Aorta (tissue), 5 donors: ENCODE results near the gene CALCOCO1. TPM values are rescaled to one million over a fixed set of nuclear protein-coding genes. Genes with fewer than 3 reads are reported as not detected.

Experiments used
- ATAC-seq: fragments of 200-7000 bp; cut with Tn5 transposase; one replicate; pipeline ENCODE4 v1.9.1; 2022; ENCODE audit warnings: moderate library complexity; ENCODE audit not compliant: low FRiP score
- DNase-seq, 2 donors: peaks; one replicate each; pipeline ENCODE4 v3.0.0-alpha.2; 2020
- H3K27ac ChIP-seq, 2 donors: one replicate each; pipeline ENCODE4 v1.5.1; 2013; ENCODE audit warnings: low read length in 2 of 2, mild to moderate bottlenecking in 2 of 2, moderate library complexity in 2 of 2, control low read depth in 1 of 2, inconsistent platforms in 1 of 2, low read depth in 1 of 2
- H3K27me3 ChIP-seq, 2 donors: one replicate each; pipeline ENCODE4 v1.6.1; 2013; ENCODE audit warnings: control low read depth in 1 of 2, low read length in 1 of 2, mild to moderate bottlenecking in 1 of 2, moderate library complexity in 1 of 2; ENCODE audit not compliant: insufficient read depth in 2 of 2, control insufficient read depth in 1 of 2
- H3K36me3 ChIP-seq, 2 donors: one replicate each; pipeline ENCODE4 v1.6.1; 2013; ENCODE audit warnings: control low read depth in 1 of 2, low read length in 1 of 2, mild to moderate bottlenecking in 1 of 2; ENCODE audit not compliant: insufficient read depth in 2 of 2, control insufficient read depth in 1 of 2
- H3K4me1 ChIP-seq, 2 donors: one replicate each; pipeline ENCODE4 v1.6.1; 2013; ENCODE audit warnings: low read length in 2 of 2, control low read depth in 1 of 2, mild to moderate bottlenecking in 1 of 2, moderate library complexity in 1 of 2; ENCODE audit not compliant: insufficient read depth in 2 of 2, control insufficient read depth in 1 of 2
- H3K4me3 ChIP-seq, 2 donors: one replicate each; pipeline ENCODE4 v1.5.1; 2013; ENCODE audit warnings: low read length in 2 of 2, control low read depth in 1 of 2, mild to moderate bottlenecking in 1 of 2
- H3K9me3 ChIP-seq: one replicate; pipeline ENCODE4 v1.6.1; 2013; ENCODE audit warnings: mild to moderate bottlenecking, low read length; ENCODE audit not compliant: control insufficient read depth
- WGBS, 2 donors: extraction: QIAGEN DNeasy Blood & Tissue Kit; methylation state at CpG; one replicate each; pipeline ENCODE4 v1.1.7; 2013; 5-methylcytosine and 5-hydroxymethylcytosine counted together
- intact Hi-C, 2 donors: fragments of 100-400 bp; cut with DNase I; formaldehyde crosslinking; loops; one replicate each; pipeline versions ENCODE4 v1.14.2 to v1.15.0; 2022
- polyA plus RNA-seq, 2 donors: library from polyadenylated mRNA; stranded (reverse); fragments of 200-250 nt; gene quantifications; one replicate each; pipeline ENCODE4 v1.2.3, GENCODE V29; 2013
- total RNA-seq, 2 donors: library from RNA; stranded (reverse); fragmentation: NEBNext Ultra II Directional; extraction: Animal tissue kit (Norgen Biotek cat#: 25700); gene quantifications; one replicate each; pipeline ENCODE4 v1.2.1, GENCODE V29; 2021
- donor health status: healthy with polysubstance abuse.
- donor health status: Bipolar disorder and iron deficiency.
- donor health status: DM: no; HTN: no; CAD: no.
- donor health status: DM: no; HTN: no; CAD: no.
- donor health status: DM: yes; HTN: yes; CAD: no.

The CALCOCO1 gene
- total and polyA plus RNA-seq, 4 donors: 88.5 to 299 (median 250) TPM

DNA sequence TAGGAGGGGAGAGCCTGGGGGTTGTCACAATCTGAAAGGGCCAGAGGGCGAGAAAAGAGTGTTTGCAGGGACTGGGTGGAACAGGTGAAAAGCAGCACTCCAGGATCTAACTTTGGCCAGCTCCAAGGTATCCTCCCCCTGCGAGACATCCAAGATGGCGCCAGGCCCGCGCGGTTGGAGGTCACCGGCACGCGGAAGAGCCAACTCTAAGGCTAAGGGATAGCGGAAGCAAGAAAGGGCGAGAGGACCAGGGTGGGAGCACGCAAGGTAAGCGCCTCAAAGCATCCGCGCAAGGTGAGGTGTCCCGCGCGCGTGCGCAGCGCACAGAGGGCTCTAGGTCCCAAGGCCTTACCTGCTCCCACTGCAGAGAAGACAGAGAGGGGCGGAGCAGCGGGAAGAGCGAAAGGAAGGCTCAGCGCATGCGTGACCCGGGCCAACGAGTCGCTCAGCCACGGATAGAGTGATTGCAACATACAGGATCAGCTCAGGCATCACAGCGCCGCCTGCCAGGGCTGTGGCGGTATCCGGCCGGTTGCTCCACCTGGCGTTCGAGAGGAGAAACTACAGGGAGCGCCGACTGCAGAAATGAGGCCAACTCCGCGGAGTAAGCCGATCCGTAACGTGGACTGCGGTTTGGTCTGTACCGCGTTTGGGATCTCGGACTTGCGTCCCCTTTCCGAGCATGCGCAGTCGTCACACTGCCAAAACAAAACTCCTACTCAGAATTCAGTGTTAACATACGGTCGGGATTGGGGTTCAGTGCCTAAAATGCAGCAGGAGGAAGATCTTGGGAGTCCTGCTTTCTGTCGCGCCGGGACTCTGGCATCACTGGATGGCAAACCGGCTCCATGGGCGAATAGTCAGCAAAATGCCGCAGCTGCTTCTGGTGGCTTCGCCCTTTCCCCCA, 51.3 kb downstream of the CALCOCO1 start, which contains the start of gene ATP5MC2:
ATP5MC2 (minus strand) TSS at position 383 of the 907 bp plus-strand sequence. CDS start 3,469 bp downstream, outside the sequence.
- Histone ChIP-seq H3K4me3 (peak within 1 kb of the TSS; percentile 43 to 58), H3K4me1 (peaks cover 0 to 2% of the 10 kb centered on the region in 2 donors), H3K36me3 (peaks cover 0 to 3% of the 10 kb centered on the region in 2 donors), H3K27ac (peak within 1 kb of the TSS; percentile 80 to 99), H3K27me3 (no peaks in the 10 kb centered on the region), H3K9me3 (no peaks in the 10 kb centered on the region)
- WGBS, 2 donors: 1% methylated on average over 60 to 61 of the region's 61 CpGs
- ATAC-seq (peak; percentile 98), DNase-seq (peak; percentile 98 to 99)
- intact Hi-C loops: loop anchor here (1.0 to 5.0 kb wide), 4 partner anchors 49 to 134 kb away; partner anchors contain the start of gene ATF7 (in 2 of the 2)

DNA sequence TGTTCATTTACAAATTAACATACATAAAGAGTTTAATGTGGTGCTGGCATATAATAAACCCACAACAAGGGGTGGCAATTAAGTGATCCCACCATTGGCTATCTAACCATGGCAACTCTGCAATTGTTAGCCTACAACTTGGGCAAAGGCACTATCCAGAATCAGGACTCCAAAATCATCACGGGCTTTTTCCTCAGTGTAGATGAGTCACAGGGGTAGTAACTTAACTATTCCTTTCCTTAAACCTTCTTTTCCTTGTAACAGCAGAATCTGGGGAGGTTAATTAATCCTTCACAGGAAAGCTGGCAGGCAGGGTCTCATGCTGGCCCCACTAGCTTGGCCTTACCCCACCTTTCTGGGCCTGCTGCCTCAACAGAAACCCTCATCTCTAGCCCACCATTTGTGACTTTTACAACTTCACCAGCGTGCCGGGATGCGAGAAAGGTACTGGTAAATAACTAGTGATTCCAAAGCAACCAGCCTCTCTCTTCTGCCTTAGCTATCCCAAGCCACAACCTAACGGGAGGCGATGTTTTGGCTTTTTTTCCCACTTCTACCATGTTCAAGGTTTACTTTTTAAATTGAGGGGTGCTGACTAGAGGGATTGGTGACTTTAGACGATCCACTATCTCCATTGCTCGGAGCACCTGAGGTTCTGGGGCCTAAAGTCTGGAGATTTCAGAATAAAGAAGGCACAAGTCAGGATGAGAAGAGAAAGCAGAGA, 52.1 kb downstream of the CALCOCO1 start:
- WGBS, 2 donors: 18 to 25% methylated on average over 8 of the region's 8 CpGs
- Histone ChIP-seq H3K4me3 (peak overlapping the region; percentile 20 to 58), H3K9me3 (no peaks in the 10 kb centered on the region), H3K36me3 (peaks cover 0 to 3% of the 10 kb centered on the region in 2 donors), H3K27me3 (no peaks in the 10 kb centered on the region), H3K27ac (peak overlapping the region in 1 of 2 donors; percentile 29), H3K4me1 (peaks cover 0 to 2% of the 10 kb centered on the region in 2 donors)
- ATAC-seq (no peak), DNase-seq (no peak)
- intact Hi-C loops: loop anchor here in 1 of 2 donors (5.0 kb wide), 2 partner anchors 48 to 133 kb away; partner anchors contain the start of gene ATF7

DNA sequence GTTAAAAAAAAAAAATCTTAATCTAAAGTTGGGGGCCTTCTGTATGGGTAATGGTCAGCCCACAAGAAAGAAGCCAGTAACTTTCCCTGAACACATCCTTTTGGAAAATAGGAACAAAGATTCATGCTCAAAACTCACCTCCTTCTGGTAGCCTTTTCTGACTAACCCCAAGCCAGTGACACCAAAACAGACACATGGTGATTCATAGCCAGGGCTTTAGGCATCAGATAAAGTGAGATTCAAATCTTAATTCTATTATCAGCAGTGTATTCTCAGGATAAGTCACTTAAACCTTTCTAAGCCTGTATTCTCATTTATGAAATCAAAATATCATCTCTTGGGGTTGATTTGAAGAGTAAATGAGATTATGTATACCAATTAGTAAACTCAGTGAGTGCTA, 56.3 kb downstream of the CALCOCO1 start:
- intact Hi-C loops: no loop called here
- no peaks in the 10 kb centered on the region for H3K9me3 ChIP-seq

DNA sequence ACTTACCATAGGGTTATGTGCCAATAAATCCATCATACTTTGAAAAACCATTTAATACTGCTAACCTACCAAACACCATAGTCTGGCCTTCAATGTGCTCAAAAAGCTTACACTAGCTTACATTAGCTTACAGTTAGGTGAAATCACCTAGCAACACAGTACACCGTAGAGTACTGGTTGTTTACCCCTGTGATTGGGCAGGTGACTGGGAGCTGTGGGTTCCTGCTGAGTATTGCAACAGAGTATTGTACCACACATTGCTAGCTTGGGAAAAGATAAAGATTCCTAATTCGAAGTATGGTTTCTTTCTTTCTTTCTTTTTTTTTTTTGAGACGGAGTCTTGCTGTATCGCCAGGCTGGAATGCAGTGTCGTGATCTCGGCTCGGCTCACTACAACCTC, 56.9 kb downstream of the CALCOCO1 start:
- H3K4me3 ChIP-seq: no peak overlapping the region
- DNase-seq: no peak
- no peaks in the 10 kb centered on the region for H3K9me3 ChIP-seq
- intact Hi-C loops: no loop called here
- peak overlapping the region in 1 of 2 donors; percentile 37 for H3K27ac ChIP-seq
- no peaks in the 10 kb centered on the region for H3K27me3 ChIP-seq
- WGBS, 2 donors: 87 to 88% methylated on average over 7 of the region's 7 CpGs
- ATAC-seq: no peak
- H3K4me1 ChIP-seq: no peaks in the 10 kb centered on the region
- peaks cover 1 to 9% of the 10 kb centered on the region in 2 donors for H3K36me3 ChIP-seq

More for the DNA sequence above, 56.3 kb downstream of the CALCOCO1 start:
- H3K27ac ChIP-seq: no peak overlapping the region
- no peak for DNase-seq
- ATAC-seq: no peak
- no peak overlapping the region for H3K4me3 ChIP-seq
- no peaks in the 10 kb centered on the region for H3K4me1 ChIP-seq
- no peaks in the 10 kb centered on the region for H3K27me3 ChIP-seq
- H3K36me3 ChIP-seq: peaks cover 1 to 6% of the 10 kb centered on the region in 2 donors

DNA sequence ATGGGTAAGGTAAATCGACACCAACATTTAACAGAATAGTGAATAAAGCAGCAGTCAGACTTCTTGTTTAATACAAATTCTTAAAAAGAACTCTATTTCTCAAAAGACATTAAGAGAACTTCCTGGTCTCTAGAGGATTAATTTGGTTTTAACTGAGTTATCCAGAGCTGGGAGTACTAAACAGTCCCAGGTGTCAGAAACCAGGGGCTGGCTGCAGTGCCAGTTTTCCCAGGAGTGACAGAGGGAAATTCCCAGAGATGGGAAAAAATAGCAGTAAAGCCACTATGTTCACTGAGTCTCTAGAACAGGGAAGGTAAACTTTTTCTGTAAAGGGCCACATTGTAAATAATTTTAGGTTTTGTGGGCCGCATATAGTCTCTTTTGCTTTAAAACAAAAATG, 60.2 kb downstream of the CALCOCO1 start:
- no peak for ATAC-seq
- Histone ChIP-seq H3K4me3 (no peak overlapping the region), H3K27me3 (no peaks in the 10 kb centered on the region), H3K36me3 (peaks cover 1 to 9% of the 10 kb centered on the region in 2 donors), H3K27ac (no peak overlapping the region), H3K9me3 (no peaks in the 10 kb centered on the region), H3K4me1 (no peaks in the 10 kb centered on the region)
- DNase-seq: no peak
- intact Hi-C loops: no loop called here
- WGBS, 2 donors: 94 to 100% methylated on average over 2 of the region's 2 CpGs

DNA sequence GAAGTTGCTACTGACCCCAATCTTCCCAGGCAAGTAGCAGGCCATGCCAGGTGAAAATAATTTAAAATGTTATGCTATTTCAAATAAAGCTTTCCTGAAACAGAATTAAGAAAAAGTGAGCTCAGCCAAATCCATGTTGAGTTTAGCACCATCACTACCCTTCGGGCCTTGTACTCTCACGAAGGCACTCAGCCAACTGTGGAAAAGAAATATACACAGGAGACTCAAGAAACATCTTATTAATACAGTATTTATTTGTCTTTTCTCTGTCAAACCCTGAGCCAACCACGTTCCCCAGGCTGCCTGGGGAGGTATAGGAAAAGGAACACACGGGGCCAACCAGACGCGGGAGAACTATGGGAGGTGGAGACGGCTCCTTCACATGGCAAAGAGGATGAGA, 62.3 kb downstream of the CALCOCO1 start:
- Histone ChIP-seq H3K27ac (no peak overlapping the region), H3K27me3 (no peaks in the 10 kb centered on the region)
- ATAC-seq: no peak

DNA sequence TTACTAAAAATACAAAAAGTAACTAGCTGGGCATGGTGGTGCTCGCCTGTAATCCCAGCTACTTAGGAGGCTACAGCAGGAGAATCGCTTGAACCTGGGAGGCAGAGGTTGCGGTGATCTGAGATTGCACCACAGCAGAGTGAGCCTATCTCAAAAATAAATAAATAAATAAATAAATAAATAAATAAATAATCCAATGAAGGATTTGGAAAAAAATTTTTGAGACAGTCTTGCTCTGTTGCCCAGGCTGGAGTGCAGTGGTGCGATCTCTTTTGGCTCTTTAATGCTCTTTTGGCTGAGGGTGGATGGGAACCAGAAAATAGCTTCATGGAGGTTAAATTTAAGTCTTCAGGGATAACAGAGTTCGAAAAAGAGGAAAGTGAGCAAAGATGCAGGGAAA, 63.1 kb downstream of the CALCOCO1 start:
- peaks cover 0 to 1% of the 10 kb centered on the region in 2 donors for H3K4me1 ChIP-seq
- DNase-seq (no peak), ATAC-seq (no peak)
- intact Hi-C loops: loop anchor here (5.0 kb wide), 1 partner anchor 37 kb away; the partner anchor contains the start of gene ATF7 (in 2 of the 2)
- peaks cover 1 to 5% of the 10 kb centered on the region in 2 donors for H3K36me3 ChIP-seq
- 77 to 86% methylated on average over 5 of the region's 5 CpGs for whole genome bisulfite sequencing, 2 donors
- no peak overlapping the region for H3K27ac ChIP-seq
- no peak overlapping the region for H3K4me3 ChIP-seq
- no peaks in the 10 kb centered on the region for H3K9me3 ChIP-seq
- H3K27me3 ChIP-seq: no peaks in the 10 kb centered on the region

More for the DNA sequence above, 62.3 kb downstream of the CALCOCO1 start:
- H3K4me3 ChIP-seq: no peak overlapping the region
- intact Hi-C loops: loop anchor here (5.0 kb wide), 1 partner anchor 38 kb away; the partner anchor contains the start of gene ATF7 (in 2 of the 2)
- WGBS, 2 donors: 42 to 50% methylated on average over 7 of the region's 7 CpGs
- no peaks in the 10 kb centered on the region for H3K4me1 ChIP-seq
- no peak for DNase-seq
- H3K9me3 ChIP-seq: no peaks in the 10 kb centered on the region
- peaks cover 1 to 9% of the 10 kb centered on the region in 2 donors for H3K36me3 ChIP-seq

DNA sequence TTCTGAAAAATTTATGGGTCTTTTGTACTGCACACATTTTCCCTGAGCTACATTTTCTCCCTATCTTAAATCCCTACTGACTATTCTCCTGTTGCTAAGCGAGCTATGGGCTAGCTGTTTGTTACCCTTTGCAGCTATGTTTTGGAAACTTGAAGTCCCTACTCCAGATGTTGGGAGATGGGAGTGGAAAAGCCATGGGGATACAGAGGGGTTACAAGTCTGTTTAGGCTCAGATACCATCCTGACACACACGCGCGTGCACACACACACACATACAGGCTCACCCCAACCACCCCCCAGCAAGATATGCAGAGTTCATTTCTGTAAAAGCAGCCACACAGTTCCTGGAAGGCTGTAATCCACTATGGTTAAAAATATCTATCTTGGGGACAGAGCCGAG, 67.2 kb downstream of the CALCOCO1 start:
- Histone ChIP-seq H3K4me3 (no peak overlapping the region), H3K27ac (peak overlapping the region; percentile 92 to 99), H3K9me3 (no peaks in the 10 kb centered on the region), H3K27me3 (no peaks in the 10 kb centered on the region), H3K4me1 (peaks cover 2 to 3% of the 10 kb centered on the region in 2 donors), H3K36me3 (peaks cover 0 to 2% of the 10 kb centered on the region in 2 donors)
- intact Hi-C loops: loop anchor here (5.0 kb wide), 1 partner anchor 33 kb away; the partner anchor contains the start of gene ATF7 (in 2 of the 2)
- DNase-seq: peak in 1 of 2 donors; percentile 60
- peak; percentile 72 for ATAC-seq
- WGBS, 2 donors: 6 to 9% methylated on average over 5 of the region's 5 CpGs
